Measurements from ENCODE around the gene TASP1. TPM values are rescaled to one million over a fixed set of nuclear protein-coding genes. Genes with fewer than 3 reads are reported as not detected.

The TASP1 gene
- total RNA-seq, 1 experiment from 2014 or later: 13.9 TPM

DNA sequence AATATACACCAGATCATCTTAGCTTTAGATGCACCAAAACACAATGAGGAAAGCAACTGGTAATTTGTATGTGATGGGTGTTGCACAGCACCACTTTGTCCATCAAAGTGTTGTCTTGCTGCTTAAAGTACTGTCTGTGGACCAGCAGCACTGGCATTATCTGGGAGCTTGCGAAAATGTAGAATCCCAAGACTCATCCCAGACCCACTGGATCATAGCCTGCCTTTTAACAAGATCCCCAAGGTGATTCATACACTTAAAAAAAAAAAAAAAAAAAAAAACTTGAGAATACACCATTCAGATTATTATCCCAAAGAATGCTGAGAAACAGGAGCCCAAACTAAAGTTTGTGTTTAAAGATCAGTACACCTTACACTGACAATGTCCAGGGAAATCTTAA is 123.4 kb downstream of the TASP1 start:
- H2AFZ ChIP-seq (ENCODE audit: low read length): no peak overlapping the region
- TF ChIP-seq EZH2phosphoT487 (IDR thresholded peaks at IDR 0.05; ENCODE audit: borderline replicate concordance, low read length) (no peak), EZH2 (IDR thresholded peaks at IDR 0.05; ENCODE audit: low read length, unreplicated experiment) (no peak)
- TF ChIP-seq, protein P1, sequence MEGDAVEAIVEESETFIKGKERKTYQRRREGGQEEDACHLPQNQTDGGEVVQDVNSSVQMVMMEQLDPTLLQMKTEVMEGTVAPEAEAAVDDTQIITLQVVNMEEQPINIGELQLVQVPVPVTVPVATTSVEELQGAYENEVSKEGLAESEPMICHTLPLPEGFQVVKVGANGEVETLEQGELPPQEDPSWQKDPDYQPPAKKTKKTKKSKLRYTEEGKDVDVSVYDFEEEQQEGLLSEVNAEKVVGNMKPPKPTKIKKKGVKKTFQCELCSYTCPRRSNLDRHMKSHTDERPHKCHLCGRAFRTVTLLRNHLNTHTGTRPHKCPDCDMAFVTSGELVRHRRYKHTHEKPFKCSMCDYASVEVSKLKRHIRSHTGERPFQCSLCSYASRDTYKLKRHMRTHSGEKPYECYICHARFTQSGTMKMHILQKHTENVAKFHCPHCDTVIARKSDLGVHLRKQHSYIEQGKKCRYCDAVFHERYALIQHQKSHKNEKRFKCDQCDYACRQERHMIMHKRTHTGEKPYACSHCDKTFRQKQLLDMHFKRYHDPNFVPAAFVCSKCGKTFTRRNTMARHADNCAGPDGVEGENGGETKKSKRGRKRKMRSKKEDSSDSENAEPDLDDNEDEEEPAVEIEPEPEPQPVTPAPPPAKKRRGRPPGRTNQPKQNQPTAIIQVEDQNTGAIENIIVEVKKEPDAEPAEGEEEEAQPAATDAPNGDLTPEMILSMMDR (conservative IDR thresholded peaks at IDR 0.05; ENCODE audit: low read depth, low read length): no peak

DNA sequence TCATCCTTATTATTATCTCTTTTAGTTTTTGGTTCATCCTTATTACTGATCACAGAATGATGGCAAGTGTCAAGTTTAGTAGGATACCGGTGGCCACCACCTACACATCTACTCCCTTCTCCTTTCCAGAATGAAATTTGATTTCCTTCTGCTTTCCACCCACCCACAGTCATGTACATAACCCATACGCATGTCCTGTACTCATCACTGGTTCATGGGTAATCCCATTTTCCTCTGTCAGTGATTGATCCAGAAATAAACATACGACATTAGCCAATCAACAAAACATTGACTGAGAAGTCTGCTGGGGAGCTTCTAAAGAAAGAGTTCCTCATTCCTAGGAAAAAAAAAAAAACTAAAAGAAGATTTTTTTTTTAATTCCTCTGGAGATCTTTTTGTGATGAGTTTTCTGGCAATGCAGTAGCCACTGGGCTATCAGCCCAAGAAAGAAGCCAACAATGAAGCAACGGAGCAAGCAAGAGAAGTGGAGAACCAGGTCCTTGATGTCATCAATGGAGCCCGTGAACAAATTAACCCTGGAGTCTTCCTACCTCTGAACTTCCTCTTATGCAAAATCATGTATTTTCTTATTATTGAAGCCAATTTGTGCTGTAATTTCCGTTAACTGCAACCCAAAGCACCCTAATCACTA is 127.8 kb downstream of the TASP1 start:
- Histone ChIP-seq H3K27ac (ENCODE audit: low read length) (no peak overlapping the region), H3K9me2 (replicated peaks; ENCODE audit: low read length) (no peaks in the 10 kb centered on the region), H2AFZ (ENCODE audit: low read length) (no peak overlapping the region), H3K27me3 (ENCODE audit: low read length) (no peaks in the 10 kb centered on the region), H3K79me2 (ENCODE audit: low read length) (no peaks in the 10 kb centered on the region), H3K4me3 (ENCODE audit: low read length) (no peak overlapping the region), H3K9ac (ENCODE audit: low read length) (no peak overlapping the region), H4K20me1 (ENCODE audit: low read length) (no peaks in the 10 kb centered on the region), H3K4me2 (ENCODE audit: low read length) (no peak overlapping the region), H3K9me3 (ENCODE audit: low read length) (0 out of 2 replicates have a peak, but pooled peaks cover 6% of the 10 kb centered on the region), H3K4me1 (ENCODE audit: insufficient read depth, low read length) (no peaks in the 10 kb centered on the region), H3K36me3 (ENCODE audit: low read depth, low read length) (peaks cover 18% of the 10 kb centered on the region), H3F3A (ENCODE audit: low read length, unreplicated experiment) (no peaks in the 10 kb centered on the region)
- intact Hi-C loops (cut with micrococcal nuclease): no loop called here
- ChIA-PET CTCF (interaction anchor here (0.7 kb wide), 1 partner anchor 525 kb away, joined by 4 read pairs; no protein-coding TSS in a partner anchor), POLR2A (ENCODE audit: unreplicated experiment) (no interaction called here)
- TF ChIP-seq EZH2phosphoT487 (IDR thresholded peaks at IDR 0.05; ENCODE audit: borderline replicate concordance, low read length) (no peak), EZH2 (IDR thresholded peaks at IDR 0.05; ENCODE audit: low read length, unreplicated experiment) (no peak)
- TF ChIP-seq, protein P1 (conservative IDR thresholded peaks at IDR 0.05; ENCODE audit: low read depth, low read length): no peak
- no peak for ATAC-seq
- BruUV-seq (replicated peaks): no TSS peak
- no peak for DNase-seq

More for the DNA sequence above, 123.4 kb downstream of the TASP1 start:
- intact Hi-C loops (cut with micrococcal nuclease): no loop called here
- BruUV-seq (replicated peaks): no TSS peak
- Histone ChIP-seq H3K4me1 (ENCODE audit: insufficient read depth, low read length) (no peaks in the 10 kb centered on the region), H3K9ac (ENCODE audit: low read length) (no peak overlapping the region), H3K27ac (ENCODE audit: low read length) (no peak overlapping the region), H3K9me2 (replicated peaks; ENCODE audit: low read length) (no peaks in the 10 kb centered on the region), H3K9me3 (ENCODE audit: low read length) (no peaks in the 10 kb centered on the region), H3F3A (ENCODE audit: low read length, unreplicated experiment) (no peaks in the 10 kb centered on the region), H3K4me2 (ENCODE audit: low read length) (no peak overlapping the region), H3K27me3 (ENCODE audit: low read length) (no peaks in the 10 kb centered on the region), H3K79me2 (ENCODE audit: low read length) (no peaks in the 10 kb centered on the region), H3K36me3 (ENCODE audit: low read depth, low read length) (peaks cover 11% of the 10 kb centered on the region), H3K4me3 (ENCODE audit: low read length) (no peak overlapping the region), H4K20me1 (ENCODE audit: low read length) (no peaks in the 10 kb centered on the region)
- DNase-seq: no peak
- POLR2A ChIA-PET (ENCODE audit: unreplicated experiment): no interaction called here
- ATAC-seq: no peak
- CTCF ChIA-PET: no interaction called here

DNA sequence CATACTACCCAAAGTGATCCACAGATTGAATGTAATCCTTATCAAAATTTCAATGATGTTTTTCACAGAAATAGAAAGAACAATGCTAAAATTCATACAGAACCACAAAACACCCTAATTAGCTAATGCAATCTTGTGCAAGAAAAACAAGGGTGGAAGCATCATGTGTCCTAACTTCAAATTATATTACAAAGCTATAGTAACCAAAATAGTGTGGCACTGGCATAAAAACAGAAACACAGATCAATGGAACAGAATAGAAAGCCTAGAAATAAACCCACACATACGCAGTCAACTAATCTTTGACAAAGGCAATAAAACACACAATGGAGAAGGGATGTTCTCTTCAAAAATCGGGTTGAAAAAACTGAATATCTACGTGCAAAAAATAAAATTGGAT is 131.1 kb downstream of the TASP1 start:
- H3K27me3 ChIP-seq (ENCODE audit: low read length): no peaks in the 10 kb centered on the region
- no peaks in the 10 kb centered on the region for H3F3A ChIP-seq (ENCODE audit: low read length, unreplicated experiment)
- no TSS peak for BruUV-seq (replicated peaks)
- ChIA-PET CTCF (no interaction called here), POLR2A (ENCODE audit: unreplicated experiment) (no interaction called here)
- ATAC-seq (no peak), DNase-seq (no peak)
- no peak overlapping the region for H3K4me3 ChIP-seq (ENCODE audit: low read length)
- H3K79me2 ChIP-seq (ENCODE audit: low read length): no peaks in the 10 kb centered on the region
- H3K9me2 ChIP-seq (replicated peaks; ENCODE audit: low read length): no peaks in the 10 kb centered on the region
- no peaks in the 10 kb centered on the region for H3K4me1 ChIP-seq (ENCODE audit: insufficient read depth, low read length)
- no peak overlapping the region for H3K27ac ChIP-seq (ENCODE audit: low read length)
- peaks cover 7% of the 10 kb centered on the region for H3K36me3 ChIP-seq (ENCODE audit: low read depth, low read length)
- H4K20me1 ChIP-seq (ENCODE audit: low read length): no peaks in the 10 kb centered on the region
- H3K9me3 ChIP-seq (ENCODE audit: low read length): 0 out of 2 replicates have a peak, but pooled peaks cover 6% of the 10 kb centered on the region
- intact Hi-C loops (cut with micrococcal nuclease): no loop called here
- H3K9ac ChIP-seq (ENCODE audit: low read length): no peak overlapping the region
- no peak overlapping the region for H2AFZ ChIP-seq (ENCODE audit: low read length)
- no peak overlapping the region for H3K4me2 ChIP-seq (ENCODE audit: low read length)
- TF ChIP-seq, protein P1 (conservative IDR thresholded peaks at IDR 0.05; ENCODE audit: low read depth, low read length): no peak
- TF ChIP-seq EZH2phosphoT487 (IDR thresholded peaks at IDR 0.05; ENCODE audit: borderline replicate concordance, low read length) (no peak), EZH2 (IDR thresholded peaks at IDR 0.05; ENCODE audit: low read length, unreplicated experiment) (no peak)
